ENCODE results near the gene KCNQ5. TPM values are rescaled to one million over a fixed set of nuclear protein-coding genes. Genes with fewer than 3 reads are reported as not detected.

KCNQ5 gene
- total RNA-seq, 1 experiment from 2014 or later, result 2.0 TPM

DNA sequence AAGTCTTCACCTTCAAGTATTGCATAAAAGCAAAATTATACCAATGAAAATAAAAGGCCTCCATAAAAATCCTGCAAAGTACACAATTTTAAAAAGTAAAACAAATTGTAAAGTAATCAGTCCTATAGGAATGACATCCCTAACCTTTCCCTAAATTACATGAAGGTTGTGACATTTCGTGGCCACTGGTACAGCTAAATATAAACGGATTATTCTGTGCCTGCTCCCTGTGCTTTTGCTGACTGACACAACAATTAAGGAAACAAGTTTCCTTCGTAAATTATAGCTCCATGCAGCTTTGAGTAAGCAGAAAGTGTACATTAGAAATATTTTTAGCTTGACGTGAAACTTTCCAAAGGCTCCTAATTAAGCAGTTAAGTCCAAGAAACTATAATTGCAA is 222.8 kb downstream of the KCNQ5 start:
- no peaks in the 10 kb centered on the region for H3K4me1 Mint-ChIP-seq
- H3K36me3 Mint-ChIP-seq, result no peaks in the 10 kb centered on the region
- no peak for ATAC-seq
- TF ChIP-seq, protein P1, sequence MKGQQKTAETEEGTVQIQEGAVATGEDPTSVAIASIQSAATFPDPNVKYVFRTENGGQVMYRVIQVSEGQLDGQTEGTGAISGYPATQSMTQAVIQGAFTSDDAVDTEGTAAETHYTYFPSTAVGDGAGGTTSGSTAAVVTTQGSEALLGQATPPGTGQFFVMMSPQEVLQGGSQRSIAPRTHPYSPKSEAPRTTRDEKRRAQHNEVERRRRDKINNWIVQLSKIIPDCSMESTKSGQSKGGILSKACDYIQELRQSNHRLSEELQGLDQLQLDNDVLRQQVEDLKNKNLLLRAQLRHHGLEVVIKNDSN (CRISPR knock-in tag; IDR thresholded peaks at IDR 0.05), result no peak
- TF ChIP-seq, protein P2, sequence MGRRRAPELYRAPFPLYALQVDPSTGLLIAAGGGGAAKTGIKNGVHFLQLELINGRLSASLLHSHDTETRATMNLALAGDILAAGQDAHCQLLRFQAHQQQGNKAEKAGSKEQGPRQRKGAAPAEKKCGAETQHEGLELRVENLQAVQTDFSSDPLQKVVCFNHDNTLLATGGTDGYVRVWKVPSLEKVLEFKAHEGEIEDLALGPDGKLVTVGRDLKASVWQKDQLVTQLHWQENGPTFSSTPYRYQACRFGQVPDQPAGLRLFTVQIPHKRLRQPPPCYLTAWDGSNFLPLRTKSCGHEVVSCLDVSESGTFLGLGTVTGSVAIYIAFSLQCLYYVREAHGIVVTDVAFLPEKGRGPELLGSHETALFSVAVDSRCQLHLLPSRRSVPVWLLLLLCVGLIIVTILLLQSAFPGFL (CRISPR knock-in tag; IDR thresholded peaks at IDR 0.05; ENCODE audit: borderline replicate concordance), result no peak
- TF ChIP-seq ZNF219 (CRISPR knock-in tag; IDR thresholded peaks at IDR 0.05; ENCODE audit: borderline replicate concordance), result no peak
- TF ChIP-seq ZNF232 (CRISPR knock-in tag; IDR thresholded peaks at IDR 0.05), result no peak
- no peak for TF ChIP-seq TEAD1 (CRISPR knock-in tag; IDR thresholded peaks at IDR 0.05)
- H3K27me3 Mint-ChIP-seq (ENCODE audit: low read depth), result no peaks in the 10 kb centered on the region; the same call in 1 of the 2 replicates
- ChIA-PET POLR2A (no interaction called here), CTCF (no interaction called here)
- no peak for DNase-seq (ENCODE audit: low spot score)
- no peaks in the 10 kb centered on the region for H3K9me3 Mint-ChIP-seq
- H3K4me3 Mint-ChIP-seq, result no peak overlapping the region
- H3K27ac Mint-ChIP-seq, result no peak overlapping the region

DNA sequence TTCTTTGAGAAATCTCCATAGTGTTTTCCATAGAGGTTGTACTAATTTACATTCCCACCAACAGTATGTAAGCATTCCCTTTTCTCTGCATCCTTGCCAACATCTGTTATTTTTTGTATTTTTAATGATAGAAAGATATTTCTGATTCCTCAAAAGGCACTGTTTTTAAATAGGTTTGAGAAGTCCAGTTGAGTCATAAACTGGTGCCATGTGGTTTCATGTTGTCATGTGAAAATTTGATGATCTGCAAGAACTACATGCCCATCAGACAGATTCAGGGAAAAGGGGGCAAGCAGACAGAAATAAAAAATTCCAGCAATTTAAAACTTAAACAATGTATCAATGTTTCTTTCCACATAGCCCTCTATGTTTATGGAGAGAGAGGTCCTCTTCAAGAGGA is 227.5 kb downstream of the KCNQ5 start:
- CTCF ChIA-PET, result no interaction called here
- POLR2A ChIA-PET, result no interaction called here
- Mint-ChIP-seq H3K27ac (no peak overlapping the region), H3K4me3 (no peak overlapping the region), H3K4me1 (no peaks in the 10 kb centered on the region), H3K36me3 (no peaks in the 10 kb centered on the region), H3K9me3 (no peaks in the 10 kb centered on the region), H3K27me3 (ENCODE audit: low read depth) (no peaks in the 10 kb centered on the region)
- DNase-seq (ENCODE audit: low spot score) (no peak), ATAC-seq (no peak)
- TF ChIP-seq, protein P3, sequence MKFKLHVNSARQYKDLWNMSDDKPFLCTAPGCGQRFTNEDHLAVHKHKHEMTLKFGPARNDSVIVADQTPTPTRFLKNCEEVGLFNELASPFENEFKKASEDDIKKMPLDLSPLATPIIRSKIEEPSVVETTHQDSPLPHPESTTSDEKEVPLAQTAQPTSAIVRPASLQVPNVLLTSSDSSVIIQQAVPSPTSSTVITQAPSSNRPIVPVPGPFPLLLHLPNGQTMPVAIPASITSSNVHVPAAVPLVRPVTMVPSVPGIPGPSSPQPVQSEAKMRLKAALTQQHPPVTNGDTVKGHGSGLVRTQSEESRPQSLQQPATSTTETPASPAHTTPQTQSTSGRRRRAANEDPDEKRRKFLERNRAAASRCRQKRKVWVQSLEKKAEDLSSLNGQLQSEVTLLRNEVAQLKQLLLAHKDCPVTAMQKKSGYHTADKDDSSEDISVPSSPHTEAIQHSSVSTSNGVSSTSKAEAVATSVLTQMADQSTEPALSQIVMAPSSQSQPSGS (CRISPR knock-in tag; IDR thresholded peaks at IDR 0.05; ENCODE audit: borderline replicate concordance, low read depth), result no peak
- TF ChIP-seq TCF7 (CRISPR knock-in tag; IDR thresholded peaks at IDR 0.05; ENCODE audit: low read depth) (no peak), CBFB (CRISPR knock-in tag; IDR thresholded peaks at IDR 0.05; ENCODE audit: low read depth) (no peak), CREM (CRISPR knock-in tag; IDR thresholded peaks at IDR 0.05) (no peak), TEAD4 (CRISPR knock-in tag; IDR thresholded peaks at IDR 0.05) (no peak), NFYB (CRISPR knock-in tag; conservative IDR thresholded peaks at IDR 0.05; ENCODE audit: low read depth) (no peak), ZNF219 (CRISPR knock-in tag; IDR thresholded peaks at IDR 0.05; ENCODE audit: borderline replicate concordance) (no peak), GRHL2 (CRISPR knock-in tag; IDR thresholded peaks at IDR 0.05; ENCODE audit: insufficient replicate concordance, severe bottlenecking) (no peak), ZNF416 (CRISPR knock-in tag; IDR thresholded peaks at IDR 0.05) (no peak), ZNF423 (CRISPR knock-in tag; IDR thresholded peaks at IDR 0.05) (no peak), ETV6 (CRISPR knock-in tag; IDR thresholded peaks at IDR 0.05) (no peak), JAZF1 (CRISPR knock-in tag; IDR thresholded peaks at IDR 0.05) (no peak), NR2C2 (CRISPR knock-in tag; IDR thresholded peaks at IDR 0.05) (no peak), SMAD3 (CRISPR knock-in tag; IDR thresholded peaks at IDR 0.05; ENCODE audit: borderline replicate concordance) (no peak), IRF2 (CRISPR knock-in tag; IDR thresholded peaks at IDR 0.05; ENCODE audit: borderline replicate concordance, low read depth) (no peak), MYBL2 (CRISPR knock-in tag; IDR thresholded peaks at IDR 0.05) (no peak)
- TF ChIP-seq, protein P4, sequence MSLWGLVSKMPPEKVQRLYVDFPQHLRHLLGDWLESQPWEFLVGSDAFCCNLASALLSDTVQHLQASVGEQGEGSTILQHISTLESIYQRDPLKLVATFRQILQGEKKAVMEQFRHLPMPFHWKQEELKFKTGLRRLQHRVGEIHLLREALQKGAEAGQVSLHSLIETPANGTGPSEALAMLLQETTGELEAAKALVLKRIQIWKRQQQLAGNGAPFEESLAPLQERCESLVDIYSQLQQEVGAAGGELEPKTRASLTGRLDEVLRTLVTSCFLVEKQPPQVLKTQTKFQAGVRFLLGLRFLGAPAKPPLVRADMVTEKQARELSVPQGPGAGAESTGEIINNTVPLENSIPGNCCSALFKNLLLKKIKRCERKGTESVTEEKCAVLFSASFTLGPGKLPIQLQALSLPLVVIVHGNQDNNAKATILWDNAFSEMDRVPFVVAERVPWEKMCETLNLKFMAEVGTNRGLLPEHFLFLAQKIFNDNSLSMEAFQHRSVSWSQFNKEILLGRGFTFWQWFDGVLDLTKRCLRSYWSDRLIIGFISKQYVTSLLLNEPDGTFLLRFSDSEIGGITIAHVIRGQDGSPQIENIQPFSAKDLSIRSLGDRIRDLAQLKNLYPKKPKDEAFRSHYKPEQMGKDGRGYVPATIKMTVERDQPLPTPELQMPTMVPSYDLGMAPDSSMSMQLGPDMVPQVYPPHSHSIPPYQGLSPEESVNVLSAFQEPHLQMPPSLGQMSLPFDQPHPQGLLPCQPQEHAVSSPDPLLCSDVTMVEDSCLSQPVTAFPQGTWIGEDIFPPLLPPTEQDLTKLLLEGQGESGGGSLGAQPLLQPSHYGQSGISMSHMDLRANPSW (CRISPR knock-in tag; conservative IDR thresholded peaks at IDR 0.05; ENCODE audit: low read depth), result no peak

Data from WTC11 (cell line).